DOHH2 (cell line): ENCODE results near the gene ABRACL.

ENCODE experiments used
- H3F3A ChIP-seq: fragments of 200-600 bp; sonication (generic), shearing (Covaris generic); 2 replicates; pipeline ENCODE4 v1.6.0; 2016; ENCODE audit warnings: antibody characterized with exemption, mild to moderate bottlenecking; ENCODE audit not compliant: control insufficient read depth, insufficient read depth
- H3K27ac ChIP-seq: fragments of 200-600 bp; sonication (generic); 2 replicates; pipeline ENCODE4 v1.5.1; 2014; ENCODE audit warnings: low read depth, mild to moderate bottlenecking, low read length, moderate library complexity
- H3K27me3 ChIP-seq: fragments of 200-600 bp; sonication (generic); 2 replicates; pipeline ENCODE4 v1.6.1; 2014; ENCODE audit warnings: mild to moderate bottlenecking, low read length, mixed read lengths; ENCODE audit not compliant: control insufficient read depth
- H3K36me3 ChIP-seq: fragments of 200-600 bp; sonication (generic); 2 replicates; pipeline ENCODE4 v1.6.1; 2014; ENCODE audit warnings: mild to moderate bottlenecking, low read length, moderate library complexity, mixed read lengths; ENCODE audit not compliant: control insufficient read depth
- H3K4me1 ChIP-seq: fragments of 200-600 bp; sonication (generic); 2 replicates; pipeline ENCODE4 v1.6.1; 2014; ENCODE audit warnings: mild to moderate bottlenecking, low read length, mixed read lengths; ENCODE audit not compliant: control insufficient read depth
- H3K4me2 ChIP-seq: fragments of 200-600 bp; sonication (generic); 2 replicates; pipeline ENCODE4 v1.6.0; 2014; ENCODE audit warnings: mild to moderate bottlenecking, low read length, moderate library complexity
- H3K4me3 ChIP-seq: fragments of 200-600 bp; sonication (generic); 2 replicates; pipeline ENCODE4 v1.5.1; 2014; ENCODE audit warnings: mild to moderate bottlenecking, low read length, mixed read lengths
- H3K79me2 ChIP-seq: fragments of 200-600 bp; sonication (generic); 2 replicates; pipeline ENCODE4 v1.6.1; 2014; ENCODE audit warnings: mild to moderate bottlenecking, low read length, mixed read lengths; ENCODE audit not compliant: control insufficient read depth
- H3K9me2 ChIP-seq: fragments of 200-600 bp; sonication (generic); replicated peaks from 2 replicates; pipeline ENCODE4 v1.6.1; 2014; ENCODE audit warnings: mild to moderate bottlenecking, low read length, mixed read lengths; ENCODE audit not compliant: control insufficient read depth
- H3K9me3 ChIP-seq: fragments of 200-600 bp; sonication (generic); 2 replicates; pipeline ENCODE4 v1.6.1; 2014; ENCODE audit warnings: antibody characterized with exemption, low read length, mixed read lengths; ENCODE audit not compliant: control insufficient read depth, insufficient read depth
- H4K20me1 ChIP-seq: fragments of 200-600 bp; sonication (generic); 2 replicates; pipeline ENCODE4 v1.6.0; 2014; ENCODE audit warnings: low read depth, mild to moderate bottlenecking, antibody characterized with exemption, low read length, moderate library complexity; ENCODE audit not compliant: control insufficient read depth, insufficient read depth
- EZH2phosphoT487 ChIP-seq: fragments of 200-600 bp; sonication (generic); IDR thresholded peaks from 2 replicates; pipeline ENCODE4 v1.6.1; 2017; ENCODE audit warnings: borderline replicate concordance, mild to moderate bottlenecking, antibody characterized with exemption, low read length, moderate library complexity, mixed read lengths
- TF ChIP-seq, protein P1 (sequence below): fragments of 200-600 bp; sonication (generic); IDR thresholded peaks from one replicate; pipeline ENCODE4 v1.5.1; 2014; ENCODE audit warnings: antibody characterized with exemption, mild to moderate bottlenecking, low read depth, low read length; ENCODE audit not compliant: poor library complexity, severe bottlenecking

ABRACL gene

DNA sequence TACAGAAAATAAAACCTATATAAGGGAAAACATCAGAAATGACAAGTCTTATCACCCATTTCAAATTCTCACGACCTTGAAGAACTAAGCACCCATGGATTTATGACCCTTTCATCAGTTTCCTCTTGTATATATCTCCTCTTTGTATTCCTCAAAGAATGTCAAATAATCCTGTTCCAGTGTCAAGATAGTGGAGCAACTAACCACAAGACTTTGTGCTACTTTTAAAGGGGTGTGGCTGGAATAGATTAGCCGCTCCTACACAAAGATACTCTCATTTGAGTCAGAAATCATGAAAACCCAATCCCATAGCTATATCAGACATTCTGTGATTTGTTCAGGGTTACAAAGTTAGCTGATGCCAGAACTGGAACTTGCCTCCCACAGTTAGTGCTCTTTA, 47.1 kb upstream of the ABRACL start:
- Histone ChIP-seq H4K20me1 (peaks cover 21% of the 10 kb centered on the region; the same call in 1 of the 2 replicates), H3F3A (no peaks in the 10 kb centered on the region), H3K27ac (no peak overlapping the region), H3K27me3 (no peaks in the 10 kb centered on the region), H3K36me3 (no peaks in the 10 kb centered on the region; the same call in 1 of the 2 replicates), H3K4me3 (no peak overlapping the region), H3K9me2 (no peaks in the 10 kb centered on the region), H3K79me2 (peaks cover 99% of the 10 kb centered on the region), H3K9me3 (no peaks in the 10 kb centered on the region), H3K4me1 (peaks cover 48% of the 10 kb centered on the region), H3K4me2 (no peak overlapping the region)
- TF ChIP-seq, protein P1, sequence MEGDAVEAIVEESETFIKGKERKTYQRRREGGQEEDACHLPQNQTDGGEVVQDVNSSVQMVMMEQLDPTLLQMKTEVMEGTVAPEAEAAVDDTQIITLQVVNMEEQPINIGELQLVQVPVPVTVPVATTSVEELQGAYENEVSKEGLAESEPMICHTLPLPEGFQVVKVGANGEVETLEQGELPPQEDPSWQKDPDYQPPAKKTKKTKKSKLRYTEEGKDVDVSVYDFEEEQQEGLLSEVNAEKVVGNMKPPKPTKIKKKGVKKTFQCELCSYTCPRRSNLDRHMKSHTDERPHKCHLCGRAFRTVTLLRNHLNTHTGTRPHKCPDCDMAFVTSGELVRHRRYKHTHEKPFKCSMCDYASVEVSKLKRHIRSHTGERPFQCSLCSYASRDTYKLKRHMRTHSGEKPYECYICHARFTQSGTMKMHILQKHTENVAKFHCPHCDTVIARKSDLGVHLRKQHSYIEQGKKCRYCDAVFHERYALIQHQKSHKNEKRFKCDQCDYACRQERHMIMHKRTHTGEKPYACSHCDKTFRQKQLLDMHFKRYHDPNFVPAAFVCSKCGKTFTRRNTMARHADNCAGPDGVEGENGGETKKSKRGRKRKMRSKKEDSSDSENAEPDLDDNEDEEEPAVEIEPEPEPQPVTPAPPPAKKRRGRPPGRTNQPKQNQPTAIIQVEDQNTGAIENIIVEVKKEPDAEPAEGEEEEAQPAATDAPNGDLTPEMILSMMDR = no peak

- Histone ChIP-seq H3K4me2 (peak overlapping the region; percentile 87), H3K79me2 (peaks cover 59% of the 10 kb centered on the region), H3K4me3 (peak overlapping the region; percentile 90), H3K4me1 (peaks cover 34% of the 10 kb centered on the region), H4K20me1 (peaks cover 24% of the 10 kb centered on the region; the same call in 1 of the 2 replicates), H3K9me3 (no peaks in the 10 kb centered on the region), H3K27me3 (no peaks in the 10 kb centered on the region), H3K36me3 (peaks cover 6% of the 10 kb centered on the region), H3F3A (no peaks in the 10 kb centered on the region), H3K27ac (no peak overlapping the region), H3K9me2 (no peaks in the 10 kb centered on the region)
- TF ChIP-seq, protein P1 = no peak
- TF ChIP-seq EZH2phosphoT487 = no peak
Observed at GRCh38 chr6:138986578-138986977, 42.0 kb upstream of the ABRACL start.

DNA sequence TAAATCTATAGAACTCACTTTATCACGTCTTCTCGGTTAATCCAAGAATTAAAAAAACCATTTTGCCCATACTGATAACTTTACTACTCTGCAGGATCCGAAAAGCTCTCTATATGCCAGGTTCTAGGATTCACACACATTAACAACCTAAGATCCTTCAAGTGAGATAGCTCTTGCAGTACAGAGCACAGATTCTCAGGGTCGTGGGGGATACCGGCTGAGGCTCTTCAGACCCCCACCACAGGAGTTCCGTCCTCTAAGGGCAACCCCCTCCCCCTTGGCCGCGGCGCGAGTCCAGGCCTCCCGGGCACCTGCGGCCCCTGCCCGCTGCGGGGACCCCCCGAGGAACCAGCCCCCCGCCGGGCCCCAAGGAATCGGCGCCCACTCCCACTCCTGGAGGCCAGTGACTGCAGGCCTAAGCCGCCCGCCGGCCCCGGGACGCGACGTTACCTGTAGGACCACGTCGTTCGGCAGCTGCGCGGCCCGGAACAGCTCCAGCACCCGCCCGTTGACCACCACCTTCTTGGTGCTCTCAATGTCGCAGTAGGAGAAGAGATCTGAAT, 41.4 kb upstream of the ABRACL start:
- Histone ChIP-seq H3K4me1 (peaks cover 34% of the 10 kb centered on the region), H3K27ac (no peak overlapping the region), H3K9me2 (no peaks in the 10 kb centered on the region), H3K4me2 (peak overlapping the region; percentile 87), H3K4me3 (peak overlapping the region; percentile 90), H3K9me3 (no peaks in the 10 kb centered on the region), H3K27me3 (no peaks in the 10 kb centered on the region), H3K36me3 (peaks cover 6% of the 10 kb centered on the region), H4K20me1 (peaks cover 24% of the 10 kb centered on the region; the same call in 1 of the 2 replicates), H3F3A (no peaks in the 10 kb centered on the region), H3K79me2 (peaks cover 54% of the 10 kb centered on the region)
- TF ChIP-seq EZH2phosphoT487 = no peak
- TF ChIP-seq, protein P1 = no peak
